IPS-20b (cell line): ENCODE data around the gene DNAJC24.

Experiments used
- H3K27ac ChIP-seq: one replicate; pipeline ENCODE4 v1.5.1; 2013; ENCODE audit warnings: low read length
- H3K27me3 ChIP-seq: 2 replicates; pipeline ENCODE4 v1.6.1; 2013; ENCODE audit warnings: mild to moderate bottlenecking, low read length, inconsistent platforms; ENCODE audit not compliant: insufficient read depth
- H3K36me3 ChIP-seq: 2 replicates; pipeline ENCODE4 v1.6.1; 2013; ENCODE audit warnings: low read depth, mild to moderate bottlenecking, inconsistent platforms, low read length, moderate library complexity; ENCODE audit not compliant: insufficient read depth
- H3K4me1 ChIP-seq: 2 replicates; pipeline ENCODE4 v1.6.1; 2013; ENCODE audit warnings: mild to moderate bottlenecking, control low read depth, inconsistent platforms, low read length, moderate library complexity; ENCODE audit not compliant: insufficient read depth
- H3K4me3 ChIP-seq: 2 replicates; pipeline ENCODE4 v1.5.1; 2013; ENCODE audit warnings: mild to moderate bottlenecking, low read length, inconsistent platforms
- H3K9ac ChIP-seq: 2 replicates; pipeline ENCODE4 v1.6.1; 2013; ENCODE audit warnings: low read depth, mild to moderate bottlenecking, inconsistent platforms, low read length, moderate library complexity
- H3K9me3 ChIP-seq: 2 replicates; pipeline ENCODE4 v1.6.1; 2013; ENCODE audit warnings: mild to moderate bottlenecking, low read depth, low read length, inconsistent platforms; ENCODE audit not compliant: insufficient read depth

The DNAJC24 gene

GRCh38 chr11:31355817-31356216, 13.8 kb upstream of the DNAJC24 start:
- H3K4me3 ChIP-seq = no peak overlapping the region
- no peaks in the 10 kb centered on the region for H3K27me3 ChIP-seq
- no peaks in the 10 kb centered on the region for H3K36me3 ChIP-seq
- H3K9ac ChIP-seq = no peak overlapping the region
- H3K27ac ChIP-seq = no peak overlapping the region
- H3K9me3 ChIP-seq = no peaks in the 10 kb centered on the region
- peaks cover 4% of the 10 kb centered on the region; the same call in 1 of the 2 replicates for H3K4me1 ChIP-seq

GRCh38 chr11:31361743-31362142, 7.9 kb upstream of the DNAJC24 start:
- Histone ChIP-seq H3K9me3 (no peaks in the 10 kb centered on the region), H3K27ac (no peak overlapping the region), H3K9ac (no peak overlapping the region), H3K36me3 (no peaks in the 10 kb centered on the region), H3K27me3 (no peaks in the 10 kb centered on the region), H3K4me1 (no peaks in the 10 kb centered on the region; the same call in 1 of the 2 replicates), H3K4me3 (no peak overlapping the region)

GRCh38 chr11:31366795-31367194, 2.9 kb upstream of the DNAJC24 start:
- Histone ChIP-seq H3K9ac (no peak overlapping the region), H3K27me3 (no peaks in the 10 kb centered on the region), H3K9me3 (no peaks in the 10 kb centered on the region), H3K4me1 (no peaks in the 10 kb centered on the region; the same call in 1 of the 2 replicates), H3K4me3 (no peak overlapping the region), H3K27ac (no peak overlapping the region), H3K36me3 (no peaks in the 10 kb centered on the region)

- Histone ChIP-seq H3K27ac (no peak overlapping the region), H3K4me1 (no peaks in the 10 kb centered on the region), H3K27me3 (no peaks in the 10 kb centered on the region), H3K9ac (no peak overlapping the region), H3K4me3 (no peak overlapping the region), H3K36me3 (no peaks in the 10 kb centered on the region), H3K9me3 (no peaks in the 10 kb centered on the region)
These were observed 6.2 kb downstream of the DNAJC24 start for GRCh38 chr11:31375879-31376278.

- no peak overlapping the region for H3K9ac ChIP-seq
- H3K9me3 ChIP-seq = no peaks in the 10 kb centered on the region
- no peak overlapping the region for H3K4me3 ChIP-seq
- peaks cover 7% of the 10 kb centered on the region for H3K4me1 ChIP-seq
- H3K27ac ChIP-seq = no peak overlapping the region
- H3K36me3 ChIP-seq = peaks cover 10% of the 10 kb centered on the region
- H3K27me3 ChIP-seq = no peaks in the 10 kb centered on the region
These were observed 13.5 kb downstream of the DNAJC24 start for GRCh38 chr11:31383116-31383515.

GRCh38 chr11:31387379-31387778, 17.7 kb downstream of the DNAJC24 start:
- peaks cover 10% of the 10 kb centered on the region for H3K36me3 ChIP-seq
- no peak overlapping the region for H3K27ac ChIP-seq
- H3K27me3 ChIP-seq = no peaks in the 10 kb centered on the region
- H3K9ac ChIP-seq = no peak overlapping the region
- H3K4me3 ChIP-seq = no peak overlapping the region
- H3K4me1 ChIP-seq = peaks cover 7% of the 10 kb centered on the region
- peaks cover 3% of the 10 kb centered on the region; the same call in 1 of the 2 replicates for H3K9me3 ChIP-seq

- Histone ChIP-seq H3K4me1 (no peaks in the 10 kb centered on the region), H3K4me3 (no peak overlapping the region), H3K27me3 (no peaks in the 10 kb centered on the region), H3K27ac (no peak overlapping the region), H3K36me3 (0 out of 2 replicates have a peak, but pooled peaks cover 6% of the 10 kb centered on the region), H3K9ac (no peak overlapping the region), H3K9me3 (no peaks in the 10 kb centered on the region)
These were observed 27.7 kb downstream of the DNAJC24 start for GRCh38 chr11:31397239-31397834.

GRCh38 chr11:31404614-31405013, 35.0 kb downstream of the DNAJC24 start:
- H3K27me3 ChIP-seq = no peaks in the 10 kb centered on the region
- 0 out of 2 replicates have a peak, but pooled peaks cover 6% of the 10 kb centered on the region for H3K36me3 ChIP-seq
- H3K4me3 ChIP-seq = no peak overlapping the region
- no peak overlapping the region for H3K27ac ChIP-seq
- 0 out of 2 replicates have a peak, but pooled peaks cover 3% of the 10 kb centered on the region for H3K4me1 ChIP-seq
- no peaks in the 10 kb centered on the region for H3K9me3 ChIP-seq
- H3K9ac ChIP-seq = no peak overlapping the region

- H3K4me3 ChIP-seq = no peak overlapping the region
- H3K27ac ChIP-seq = no peak overlapping the region
- 0 out of 2 replicates have a peak, but pooled peaks cover 3% of the 10 kb centered on the region for H3K4me1 ChIP-seq
- H3K9me3 ChIP-seq = 0 out of 2 replicates have a peak, but pooled peaks cover 3% of the 10 kb centered on the region
- no peak overlapping the region for H3K9ac ChIP-seq
- no peaks in the 10 kb centered on the region for H3K27me3 ChIP-seq
- no peaks in the 10 kb centered on the region for H3K36me3 ChIP-seq
These were observed 38.5 kb downstream of the DNAJC24 start for GRCh38 chr11:31408201-31408600.

- Histone ChIP-seq H3K36me3 (no peaks in the 10 kb centered on the region), H3K27ac (no peak overlapping the region), H3K9me3 (0 out of 2 replicates have a peak, but pooled peaks cover 3% of the 10 kb centered on the region), H3K4me1 (peaks cover 19% of the 10 kb centered on the region; the same call in 1 of the 2 replicates), H3K4me3 (no peak overlapping the region), H3K27me3 (no peaks in the 10 kb centered on the region), H3K9ac (no peak overlapping the region)
These were observed 43.3 kb downstream of the DNAJC24 start for GRCh38 chr11:31412946-31413345.

GRCh38 chr11:31414338-31414737, 44.7 kb downstream of the DNAJC24 start:
- H3K36me3 ChIP-seq = no peaks in the 10 kb centered on the region
- H3K27ac ChIP-seq = no peak overlapping the region
- no peaks in the 10 kb centered on the region for H3K27me3 ChIP-seq
- H3K9ac ChIP-seq = no peak overlapping the region
- 0 out of 2 replicates have a peak, but pooled peaks cover 3% of the 10 kb centered on the region for H3K9me3 ChIP-seq
- H3K4me3 ChIP-seq = no peak overlapping the region
- H3K4me1 ChIP-seq = peaks cover 31% of the 10 kb centered on the region

GRCh38 chr11:31415435-31415834, 45.8 kb downstream of the DNAJC24 start:
- Histone ChIP-seq H3K36me3 (no peaks in the 10 kb centered on the region), H3K27me3 (no peaks in the 10 kb centered on the region), H3K9ac (no peak overlapping the region), H3K27ac (no peak overlapping the region), H3K4me3 (no peak overlapping the region), H3K4me1 (peaks cover 42% of the 10 kb centered on the region), H3K9me3 (0 out of 2 replicates have a peak, but pooled peaks cover 3% of the 10 kb centered on the region)
